Measurements from ENCODE around the gene TGFBI.

GRCh38 chr5:136094913-136095641 lies 66.3 kb downstream of the TGFBI start:
- TF ChIP-seq CTCF (IDR thresholded peaks at IDR 0.05) (no peak), POLR2A (IDR thresholded peaks at IDR 0.05) (no peak)
